B cell (primary cell): ENCODE data around the gene PEPD.

Source experiments
- CTCF ChIP-seq: fragments of 200-600 bp; IDR thresholded peaks from one replicate; pipeline ENCODE4 v1.8.0; 2022; ENCODE audit warnings: antibody characterized with exemption, mild to moderate bottlenecking
- EZH2 ChIP-seq: IDR thresholded peaks from 2 replicates; pipeline ENCODE4 v1.6.1; 2012; ENCODE audit warnings: borderline replicate concordance, low read depth, mild to moderate bottlenecking, moderate library complexity, low read length; ENCODE audit not compliant: insufficient read depth, poor library complexity, severe bottlenecking

GRCh38 chr19:33505148-33505547 is 16.4 kb downstream of the PEPD start:
- no peak for TF ChIP-seq EZH2
- no peak for TF ChIP-seq CTCF
